GM12892 (cell line): Measurements from ENCODE around the gene CNIH3.

Source experiments
- POLR2A ChIP-seq: IDR thresholded peaks from 2 replicates; pipeline ENCODE4 v1.6.1; 2011; ENCODE audit warnings: low read depth, low read length, control low read depth
- POLR2AphosphoS5 ChIP-seq: IDR thresholded peaks from 2 replicates; pipeline ENCODE4 v1.6.1; 2011; ENCODE audit warnings: low read depth, low read length, control low read depth
- TAF1 ChIP-seq: IDR thresholded peaks from 2 replicates; pipeline ENCODE4 v1.6.1; 2011; ENCODE audit warnings: low read depth, mild to moderate bottlenecking, control low read depth, low read length, borderline replicate concordance

GRCh38 chr1:224783006-224783651 is 167.0 kb downstream of the CNIH3 start:
- no peak for TF ChIP-seq POLR2A
- no peak for TF ChIP-seq TAF1
- no peak for TF ChIP-seq POLR2AphosphoS5
